ENCODE data around the gene CCSER1.

CCSER1 gene

DNA sequence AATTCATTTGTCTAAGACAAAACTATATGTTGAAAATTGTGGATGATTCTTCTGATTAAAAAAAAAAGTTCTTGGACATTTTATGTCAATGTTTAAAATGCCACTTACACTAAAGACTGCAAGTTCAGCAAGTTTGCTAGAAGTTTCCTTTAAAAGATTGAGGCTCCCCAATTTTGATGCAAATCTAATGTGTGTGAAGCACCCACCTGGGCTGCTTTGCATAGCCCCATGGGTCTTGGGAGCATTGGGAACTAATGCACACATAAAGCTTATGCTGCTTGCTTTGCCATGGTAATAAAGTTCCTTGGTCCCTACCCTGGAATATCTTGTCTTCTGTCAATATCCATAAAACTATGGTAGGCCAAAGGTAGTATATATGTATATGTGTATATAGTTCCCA lies 1450.7 kb downstream of the CCSER1 start:
- no peaks in the 10 kb centered on the region for H3K36me3 ChIP-seq (ENCODE audit: insufficient read depth, low read length)
- no peaks in the 10 kb centered on the region for H4K20me1 ChIP-seq (ENCODE audit: insufficient read depth, low read length)
- H3K4me1 ChIP-seq (ENCODE audit: insufficient read depth, low read length, severe bottlenecking) = no peaks in the 10 kb centered on the region
- H3K9me2 ChIP-seq (ENCODE audit: low read depth, low read length) = no peaks in the 10 kb centered on the region
- no peak overlapping the region for H3K27ac ChIP-seq (ENCODE audit: low read depth, low read length, poor library complexity, severe bottlenecking)
- H3K4me2 ChIP-seq (ENCODE audit: low read length) = no peak overlapping the region
- TF ChIP-seq, protein P1, sequence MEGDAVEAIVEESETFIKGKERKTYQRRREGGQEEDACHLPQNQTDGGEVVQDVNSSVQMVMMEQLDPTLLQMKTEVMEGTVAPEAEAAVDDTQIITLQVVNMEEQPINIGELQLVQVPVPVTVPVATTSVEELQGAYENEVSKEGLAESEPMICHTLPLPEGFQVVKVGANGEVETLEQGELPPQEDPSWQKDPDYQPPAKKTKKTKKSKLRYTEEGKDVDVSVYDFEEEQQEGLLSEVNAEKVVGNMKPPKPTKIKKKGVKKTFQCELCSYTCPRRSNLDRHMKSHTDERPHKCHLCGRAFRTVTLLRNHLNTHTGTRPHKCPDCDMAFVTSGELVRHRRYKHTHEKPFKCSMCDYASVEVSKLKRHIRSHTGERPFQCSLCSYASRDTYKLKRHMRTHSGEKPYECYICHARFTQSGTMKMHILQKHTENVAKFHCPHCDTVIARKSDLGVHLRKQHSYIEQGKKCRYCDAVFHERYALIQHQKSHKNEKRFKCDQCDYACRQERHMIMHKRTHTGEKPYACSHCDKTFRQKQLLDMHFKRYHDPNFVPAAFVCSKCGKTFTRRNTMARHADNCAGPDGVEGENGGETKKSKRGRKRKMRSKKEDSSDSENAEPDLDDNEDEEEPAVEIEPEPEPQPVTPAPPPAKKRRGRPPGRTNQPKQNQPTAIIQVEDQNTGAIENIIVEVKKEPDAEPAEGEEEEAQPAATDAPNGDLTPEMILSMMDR (IDR thresholded peaks at IDR 0.05; ENCODE audit: low read length) = no peak
- TF ChIP-seq EZH2 (IDR thresholded peaks at IDR 0.05; ENCODE audit: borderline replicate concordance, low read length) = no peak
- H3K79me2 ChIP-seq (ENCODE audit: insufficient read depth, low read length) = no peaks in the 10 kb centered on the region
- H3F3A ChIP-seq (ENCODE audit: insufficient read depth, low read length) = no peaks in the 10 kb centered on the region
- H3K9ac ChIP-seq (ENCODE audit: low read length) = no peak overlapping the region
- no peaks in the 10 kb centered on the region for H3K27me3 ChIP-seq (ENCODE audit: insufficient read depth, low read length)
- no peak overlapping the region for H3K4me3 ChIP-seq (ENCODE audit: low read depth, low read length, poor library complexity, severe bottlenecking)
- H2AFZ ChIP-seq (ENCODE audit: low read length) = no peak overlapping the region
- no peaks in the 10 kb centered on the region for H3K9me3 ChIP-seq (ENCODE audit: low read length)

DNA sequence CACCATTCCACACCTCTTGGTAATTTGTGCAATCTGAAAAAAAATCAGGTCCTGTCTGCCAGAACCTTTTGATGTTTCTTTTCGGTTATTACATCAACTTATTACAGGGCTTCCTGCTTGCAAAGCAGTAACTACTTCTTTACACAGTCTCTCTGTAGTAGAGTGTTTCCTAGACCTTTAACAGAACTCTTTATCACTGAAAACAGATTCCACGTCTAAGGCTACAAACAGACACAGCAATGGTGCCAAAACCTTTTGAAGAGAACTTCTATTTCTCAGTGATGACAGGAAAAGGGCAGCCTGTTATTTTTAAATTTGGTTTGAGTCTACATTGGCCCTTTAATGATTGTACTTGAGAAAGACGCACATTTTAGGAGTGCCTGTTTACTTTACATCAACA lies 1463.1 kb downstream of the CCSER1 start:
- Histone ChIP-seq H3K27me3 (ENCODE audit: insufficient read depth, low read length) (no peaks in the 10 kb centered on the region), H3K4me1 (ENCODE audit: insufficient read depth, low read length, severe bottlenecking) (no peaks in the 10 kb centered on the region), H3K9me3 (ENCODE audit: low read length) (no peaks in the 10 kb centered on the region), H3K9me2 (ENCODE audit: low read depth, low read length) (no peaks in the 10 kb centered on the region), H3K27ac (ENCODE audit: low read depth, low read length, poor library complexity, severe bottlenecking) (no peak overlapping the region), H3K79me2 (ENCODE audit: insufficient read depth, low read length) (no peaks in the 10 kb centered on the region), H3K4me3 (ENCODE audit: low read depth, low read length, poor library complexity, severe bottlenecking) (no peak overlapping the region), H3F3A (ENCODE audit: insufficient read depth, low read length) (no peaks in the 10 kb centered on the region), H3K4me2 (ENCODE audit: low read length) (no peak overlapping the region), H3K9ac (ENCODE audit: low read length) (no peak overlapping the region), H3K36me3 (ENCODE audit: insufficient read depth, low read length) (no peaks in the 10 kb centered on the region), H4K20me1 (ENCODE audit: insufficient read depth, low read length) (no peaks in the 10 kb centered on the region), H2AFZ (ENCODE audit: low read length) (no peak overlapping the region)
- TF ChIP-seq, protein P1 (IDR thresholded peaks at IDR 0.05; ENCODE audit: low read length) = no peak
- TF ChIP-seq EZH2 (IDR thresholded peaks at IDR 0.05; ENCODE audit: borderline replicate concordance, low read length) = no peak

DNA sequence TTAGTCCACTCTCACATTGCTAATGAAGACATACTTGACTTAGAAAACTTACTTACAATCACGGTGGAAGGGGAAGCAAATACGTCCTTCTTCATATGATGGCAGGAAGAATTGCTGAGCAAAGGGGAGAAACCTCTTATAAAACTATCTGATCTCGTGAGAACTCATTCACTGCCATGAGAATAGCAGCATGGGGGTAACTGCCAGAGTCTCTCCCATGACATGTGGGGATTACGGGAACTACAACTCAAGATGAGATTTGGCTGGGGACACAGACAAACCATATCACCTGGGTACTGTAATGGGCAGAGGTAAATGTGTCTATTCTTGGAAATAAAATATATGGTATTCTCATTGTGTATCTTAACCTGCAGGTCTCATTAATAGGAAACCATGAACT lies 1464.9 kb downstream of the CCSER1 start:
- Histone ChIP-seq H3K79me2 (ENCODE audit: insufficient read depth, low read length) (no peaks in the 10 kb centered on the region), H3K36me3 (ENCODE audit: insufficient read depth, low read length) (no peaks in the 10 kb centered on the region), H2AFZ (ENCODE audit: low read length) (no peak overlapping the region), H3K27me3 (ENCODE audit: insufficient read depth, low read length) (no peaks in the 10 kb centered on the region), H3K4me3 (ENCODE audit: low read depth, low read length, poor library complexity, severe bottlenecking) (no peak overlapping the region), H3F3A (ENCODE audit: insufficient read depth, low read length) (no peaks in the 10 kb centered on the region), H3K4me1 (ENCODE audit: insufficient read depth, low read length, severe bottlenecking) (no peaks in the 10 kb centered on the region), H3K4me2 (ENCODE audit: low read length) (no peak overlapping the region), H3K9me3 (ENCODE audit: low read length) (no peaks in the 10 kb centered on the region), H3K27ac (ENCODE audit: low read depth, low read length, poor library complexity, severe bottlenecking) (no peak overlapping the region), H3K9me2 (ENCODE audit: low read depth, low read length) (no peaks in the 10 kb centered on the region), H4K20me1 (ENCODE audit: insufficient read depth, low read length) (no peaks in the 10 kb centered on the region), H3K9ac (ENCODE audit: low read length) (no peak overlapping the region)
- TF ChIP-seq, protein P1 (IDR thresholded peaks at IDR 0.05; ENCODE audit: low read length) = no peak

All from OCI-LY1 (cell line).